ENCODE data around the gene PEX14.

Gene PEX14

DNA sequence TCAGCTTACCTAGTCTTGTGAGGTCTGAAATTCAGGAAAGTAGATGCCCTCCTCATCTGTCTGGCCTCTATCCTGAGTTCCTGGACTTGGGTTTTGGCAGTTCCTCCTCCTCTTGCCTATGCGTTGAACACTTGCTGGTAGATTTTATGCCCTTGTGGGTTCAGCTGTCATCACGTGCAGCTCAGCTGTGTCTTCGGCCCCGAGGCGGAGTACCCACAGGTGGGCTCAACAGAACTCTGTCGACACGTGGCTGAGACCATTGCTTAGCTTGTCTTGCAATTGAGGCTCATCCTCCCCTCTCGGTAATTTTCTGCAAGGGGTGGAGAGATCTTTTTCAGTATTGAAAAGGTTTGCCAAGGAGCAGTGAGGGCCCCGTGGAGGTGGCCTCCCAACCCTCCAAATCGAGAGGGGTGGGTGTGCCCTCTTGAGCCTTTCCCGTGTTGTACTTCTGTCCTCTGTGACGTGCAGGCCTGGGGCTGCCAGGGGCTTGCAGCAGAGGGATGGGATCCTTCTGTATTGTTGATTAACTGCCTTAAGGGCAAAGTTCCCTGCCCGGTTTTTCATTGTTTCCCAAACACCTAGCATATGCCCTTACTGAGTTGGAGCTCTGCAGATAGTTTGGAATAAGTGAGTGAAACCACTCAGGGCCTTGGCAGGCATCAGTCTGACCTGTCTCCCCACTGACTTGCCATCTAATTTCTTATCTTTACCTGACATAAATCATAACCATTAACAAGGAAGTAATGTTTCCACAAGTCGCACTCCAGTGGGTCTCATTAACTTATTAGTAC lies 41.6 kb upstream of the PEX14 start:
- Histone ChIP-seq H3K4me3 (ENCODE audit: insufficient read depth, low read length, poor library complexity, severe bottlenecking) (no peak overlapping the region), H3K27ac (ENCODE audit: low read depth, low read length) (no peak overlapping the region), H3K4me2 (ENCODE audit: low read depth, low read length, poor library complexity, severe bottlenecking) (no peak overlapping the region)

GRCh38 chr1:10433790-10434189 lies 41.0 kb upstream of the PEX14 start:
- Histone ChIP-seq H3K4me3 (ENCODE audit: insufficient read depth, low read length, poor library complexity, severe bottlenecking) (no peak overlapping the region), H3F3A (ENCODE audit: insufficient read depth) (no peaks in the 10 kb centered on the region), H2AFZ (ENCODE audit: low read depth, low read length, severe bottlenecking) (no peak overlapping the region), H3K36me3 (ENCODE audit: low read length) (no peaks in the 10 kb centered on the region), H3K9ac (ENCODE audit: low read length) (no peak overlapping the region), H3K9me3 (ENCODE audit: insufficient read depth, low read length) (no peaks in the 10 kb centered on the region), H3K9me2 (replicated peaks; ENCODE audit: insufficient read depth, low read length) (no peaks in the 10 kb centered on the region), H3K27ac (ENCODE audit: low read depth, low read length) (no peak overlapping the region), H3K27me3 (ENCODE audit: low read length) (no peaks in the 10 kb centered on the region), H3K4me2 (ENCODE audit: low read depth, low read length, poor library complexity, severe bottlenecking) (no peak overlapping the region), H3K79me2 (ENCODE audit: insufficient read depth, low read length) (no peaks in the 10 kb centered on the region), H4K20me1 (ENCODE audit: low read depth, low read length) (no peaks in the 10 kb centered on the region)
- no peak for TF ChIP-seq EZH2phosphoT487 (conservative IDR thresholded peaks at IDR 0.05; ENCODE audit: low read length)
- TF ChIP-seq, protein P1, sequence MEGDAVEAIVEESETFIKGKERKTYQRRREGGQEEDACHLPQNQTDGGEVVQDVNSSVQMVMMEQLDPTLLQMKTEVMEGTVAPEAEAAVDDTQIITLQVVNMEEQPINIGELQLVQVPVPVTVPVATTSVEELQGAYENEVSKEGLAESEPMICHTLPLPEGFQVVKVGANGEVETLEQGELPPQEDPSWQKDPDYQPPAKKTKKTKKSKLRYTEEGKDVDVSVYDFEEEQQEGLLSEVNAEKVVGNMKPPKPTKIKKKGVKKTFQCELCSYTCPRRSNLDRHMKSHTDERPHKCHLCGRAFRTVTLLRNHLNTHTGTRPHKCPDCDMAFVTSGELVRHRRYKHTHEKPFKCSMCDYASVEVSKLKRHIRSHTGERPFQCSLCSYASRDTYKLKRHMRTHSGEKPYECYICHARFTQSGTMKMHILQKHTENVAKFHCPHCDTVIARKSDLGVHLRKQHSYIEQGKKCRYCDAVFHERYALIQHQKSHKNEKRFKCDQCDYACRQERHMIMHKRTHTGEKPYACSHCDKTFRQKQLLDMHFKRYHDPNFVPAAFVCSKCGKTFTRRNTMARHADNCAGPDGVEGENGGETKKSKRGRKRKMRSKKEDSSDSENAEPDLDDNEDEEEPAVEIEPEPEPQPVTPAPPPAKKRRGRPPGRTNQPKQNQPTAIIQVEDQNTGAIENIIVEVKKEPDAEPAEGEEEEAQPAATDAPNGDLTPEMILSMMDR (IDR thresholded peaks at IDR 0.05; ENCODE audit: insufficient read depth, low read length, poor library complexity, severe bottlenecking): no peak

More for the DNA sequence above, 41.6 kb upstream of the PEX14 start:
- Histone ChIP-seq H4K20me1 (ENCODE audit: low read depth, low read length) (no peaks in the 10 kb centered on the region), H3F3A (ENCODE audit: insufficient read depth) (no peaks in the 10 kb centered on the region), H3K9me3 (ENCODE audit: insufficient read depth, low read length) (no peaks in the 10 kb centered on the region), H3K79me2 (ENCODE audit: insufficient read depth, low read length) (no peaks in the 10 kb centered on the region), H3K9me2 (replicated peaks; ENCODE audit: insufficient read depth, low read length) (no peaks in the 10 kb centered on the region), H3K36me3 (ENCODE audit: low read length) (no peaks in the 10 kb centered on the region), H3K9ac (ENCODE audit: low read length) (no peak overlapping the region), H3K27me3 (ENCODE audit: low read length) (no peaks in the 10 kb centered on the region), H2AFZ (ENCODE audit: low read depth, low read length, severe bottlenecking) (no peak overlapping the region)
- TF ChIP-seq EZH2phosphoT487 (conservative IDR thresholded peaks at IDR 0.05; ENCODE audit: low read length): no peak
- TF ChIP-seq, protein P1 (IDR thresholded peaks at IDR 0.05; ENCODE audit: insufficient read depth, low read length, poor library complexity, severe bottlenecking): no peak

DNA sequence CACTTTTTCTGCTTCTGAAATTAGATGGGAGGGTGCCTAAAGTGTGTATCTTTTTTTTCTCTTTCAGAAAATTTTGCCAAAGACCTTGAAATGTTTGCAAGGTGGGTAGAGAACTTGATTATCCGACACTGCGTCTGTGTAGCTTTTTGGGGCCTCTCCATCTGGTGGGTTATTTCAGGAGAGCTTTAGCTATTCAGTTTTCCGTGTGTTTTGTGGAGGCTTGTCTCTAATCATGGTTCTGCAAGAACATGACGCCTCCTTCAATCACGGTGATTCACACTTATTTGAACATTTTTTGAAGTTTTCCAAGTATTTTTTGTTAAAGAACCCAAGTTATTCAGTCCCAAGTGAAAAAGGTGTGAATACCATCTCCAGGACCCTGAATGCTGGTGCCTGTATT lies 40.2 kb upstream of the PEX14 start:
- Histone ChIP-seq H2AFZ (ENCODE audit: low read depth, low read length, severe bottlenecking) (no peak overlapping the region), H3K36me3 (ENCODE audit: low read length) (no peaks in the 10 kb centered on the region), H4K20me1 (ENCODE audit: low read depth, low read length) (no peaks in the 10 kb centered on the region), H3K9me3 (ENCODE audit: insufficient read depth, low read length) (no peaks in the 10 kb centered on the region), H3K4me3 (ENCODE audit: insufficient read depth, low read length, poor library complexity, severe bottlenecking) (no peak overlapping the region), H3K27me3 (ENCODE audit: low read length) (no peaks in the 10 kb centered on the region), H3K79me2 (ENCODE audit: insufficient read depth, low read length) (no peaks in the 10 kb centered on the region), H3K9ac (ENCODE audit: low read length) (no peak overlapping the region), H3K4me2 (ENCODE audit: low read depth, low read length, poor library complexity, severe bottlenecking) (no peak overlapping the region), H3K9me2 (replicated peaks; ENCODE audit: insufficient read depth, low read length) (no peaks in the 10 kb centered on the region), H3K27ac (ENCODE audit: low read depth, low read length) (no peak overlapping the region), H3F3A (ENCODE audit: insufficient read depth) (no peaks in the 10 kb centered on the region)
- TF ChIP-seq, protein P1 (IDR thresholded peaks at IDR 0.05; ENCODE audit: insufficient read depth, low read length, poor library complexity, severe bottlenecking): no peak
- no peak for TF ChIP-seq EZH2phosphoT487 (conservative IDR thresholded peaks at IDR 0.05; ENCODE audit: low read length)
